Measurements from ENCODE around the gene SNCB. TPM values are rescaled to one million over a fixed set of nuclear protein-coding genes. Genes with fewer than 3 reads are reported as not detected.

Gene SNCB
- total RNA-seq, 1 experiment from 2014 or later: 6.8 TPM

- TF ChIP-seq, protein P1, sequence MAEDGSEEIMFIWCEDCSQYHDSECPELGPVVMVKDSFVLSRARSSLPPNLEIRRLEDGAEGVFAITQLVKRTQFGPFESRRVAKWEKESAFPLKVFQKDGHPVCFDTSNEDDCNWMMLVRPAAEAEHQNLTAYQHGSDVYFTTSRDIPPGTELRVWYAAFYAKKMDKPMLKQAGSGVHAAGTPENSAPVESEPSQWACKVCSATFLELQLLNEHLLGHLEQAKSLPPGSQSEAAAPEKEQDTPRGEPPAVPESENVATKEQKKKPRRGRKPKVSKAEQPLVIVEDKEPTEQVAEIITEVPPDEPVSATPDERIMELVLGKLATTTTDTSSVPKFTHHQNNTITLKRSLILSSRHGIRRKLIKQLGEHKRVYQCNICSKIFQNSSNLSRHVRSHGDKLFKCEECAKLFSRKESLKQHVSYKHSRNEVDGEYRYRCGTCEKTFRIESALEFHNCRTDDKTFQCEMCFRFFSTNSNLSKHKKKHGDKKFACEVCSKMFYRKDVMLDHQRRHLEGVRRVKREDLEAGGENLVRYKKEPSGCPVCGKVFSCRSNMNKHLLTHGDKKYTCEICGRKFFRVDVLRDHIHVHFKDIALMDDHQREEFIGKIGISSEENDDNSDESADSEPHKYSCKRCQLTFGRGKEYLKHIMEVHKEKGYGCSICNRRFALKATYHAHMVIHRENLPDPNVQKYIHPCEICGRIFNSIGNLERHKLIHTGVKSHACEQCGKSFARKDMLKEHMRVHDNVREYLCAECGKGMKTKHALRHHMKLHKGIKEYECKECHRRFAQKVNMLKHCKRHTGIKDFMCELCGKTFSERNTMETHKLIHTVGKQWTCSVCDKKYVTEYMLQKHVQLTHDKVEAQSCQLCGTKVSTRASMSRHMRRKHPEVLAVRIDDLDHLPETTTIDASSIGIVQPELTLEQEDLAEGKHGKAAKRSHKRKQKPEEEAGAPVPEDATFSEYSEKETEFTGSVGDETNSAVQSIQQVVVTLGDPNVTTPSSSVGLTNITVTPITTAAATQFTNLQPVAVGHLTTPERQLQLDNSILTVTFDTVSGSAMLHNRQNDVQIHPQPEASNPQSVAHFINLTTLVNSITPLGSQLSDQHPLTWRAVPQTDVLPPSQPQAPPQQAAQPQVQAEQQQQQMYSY (CRISPR knock-in tag; IDR thresholded peaks at IDR 0.05): no peak
- no peak for TF ChIP-seq ELF4 (CRISPR knock-in tag; IDR thresholded peaks at IDR 0.05; ENCODE audit: low read depth)
- TF ChIP-seq FOXP1 (CRISPR knock-in tag; IDR thresholded peaks at IDR 0.05; ENCODE audit: borderline replicate concordance): no peak
- no peak for TF ChIP-seq ZNF138 (CRISPR knock-in tag; conservative IDR thresholded peaks at IDR 0.05)
- TF ChIP-seq STAT6 (CRISPR knock-in tag; conservative IDR thresholded peaks at IDR 0.05; ENCODE audit: low read depth): no peak
- no peak for TF ChIP-seq NR1H2 (CRISPR knock-in tag; IDR thresholded peaks at IDR 0.05)
- no peak for TF ChIP-seq NR3C1 (CRISPR knock-in tag; conservative IDR thresholded peaks at IDR 0.05; ENCODE audit: low read depth)
- TF ChIP-seq JUN (CRISPR knock-in tag; IDR thresholded peaks at IDR 0.05): no peak
- no peak for TF ChIP-seq SMAD3 (CRISPR knock-in tag; IDR thresholded peaks at IDR 0.05; ENCODE audit: borderline replicate concordance)
Observed at GRCh38 chr5:176633598-176633997, 3.3 kb upstream of the SNCB start (continued).

- TF ChIP-seq ZNF263 (CRISPR knock-in tag; IDR thresholded peaks at IDR 0.05; ENCODE audit: low read depth) (no peak), TEAD1 (CRISPR knock-in tag; IDR thresholded peaks at IDR 0.05) (no peak), SP1 (CRISPR knock-in tag; conservative IDR thresholded peaks at IDR 0.05) (no peak), NFE2L1 (CRISPR knock-in tag; IDR thresholded peaks at IDR 0.05) (no peak), FOXP1 (CRISPR knock-in tag; IDR thresholded peaks at IDR 0.05; ENCODE audit: borderline replicate concordance) (no peak), ZNF121 (CRISPR knock-in tag; IDR thresholded peaks at IDR 0.05) (no peak), FOXK1 (CRISPR knock-in tag; IDR thresholded peaks at IDR 0.05) (no peak), ETV6 (CRISPR knock-in tag; IDR thresholded peaks at IDR 0.05) (no peak)
- TF ChIP-seq, protein P1 (CRISPR knock-in tag; IDR thresholded peaks at IDR 0.05): no peak
- TF ChIP-seq, protein P2, sequence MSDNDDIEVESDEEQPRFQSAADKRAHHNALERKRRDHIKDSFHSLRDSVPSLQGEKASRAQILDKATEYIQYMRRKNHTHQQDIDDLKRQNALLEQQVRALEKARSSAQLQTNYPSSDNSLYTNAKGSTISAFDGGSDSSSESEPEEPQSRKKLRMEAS (CRISPR knock-in tag; IDR thresholded peaks at IDR 0.05): no peak
- TF ChIP-seq, protein P3, sequence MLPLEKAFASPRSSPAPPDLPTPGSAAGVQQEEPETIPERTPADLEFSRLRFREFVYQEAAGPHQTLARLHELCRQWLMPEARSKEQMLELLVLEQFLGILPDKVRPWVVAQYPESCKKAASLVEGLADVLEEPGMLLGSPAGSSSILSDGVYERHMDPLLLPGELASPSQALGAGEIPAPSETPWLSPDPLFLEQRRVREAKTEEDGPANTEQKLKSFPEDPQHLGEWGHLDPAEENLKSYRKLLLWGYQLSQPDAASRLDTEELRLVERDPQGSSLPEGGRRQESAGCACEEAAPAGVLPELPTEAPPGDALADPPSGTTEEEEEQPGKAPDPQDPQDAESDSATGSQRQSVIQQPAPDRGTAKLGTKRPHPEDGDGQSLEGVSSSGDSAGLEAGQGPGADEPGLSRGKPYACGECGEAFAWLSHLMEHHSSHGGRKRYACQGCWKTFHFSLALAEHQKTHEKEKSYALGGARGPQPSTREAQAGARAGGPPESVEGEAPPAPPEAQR (CRISPR knock-in tag; IDR thresholded peaks at IDR 0.05): no peak
- TF ChIP-seq, protein P4, sequence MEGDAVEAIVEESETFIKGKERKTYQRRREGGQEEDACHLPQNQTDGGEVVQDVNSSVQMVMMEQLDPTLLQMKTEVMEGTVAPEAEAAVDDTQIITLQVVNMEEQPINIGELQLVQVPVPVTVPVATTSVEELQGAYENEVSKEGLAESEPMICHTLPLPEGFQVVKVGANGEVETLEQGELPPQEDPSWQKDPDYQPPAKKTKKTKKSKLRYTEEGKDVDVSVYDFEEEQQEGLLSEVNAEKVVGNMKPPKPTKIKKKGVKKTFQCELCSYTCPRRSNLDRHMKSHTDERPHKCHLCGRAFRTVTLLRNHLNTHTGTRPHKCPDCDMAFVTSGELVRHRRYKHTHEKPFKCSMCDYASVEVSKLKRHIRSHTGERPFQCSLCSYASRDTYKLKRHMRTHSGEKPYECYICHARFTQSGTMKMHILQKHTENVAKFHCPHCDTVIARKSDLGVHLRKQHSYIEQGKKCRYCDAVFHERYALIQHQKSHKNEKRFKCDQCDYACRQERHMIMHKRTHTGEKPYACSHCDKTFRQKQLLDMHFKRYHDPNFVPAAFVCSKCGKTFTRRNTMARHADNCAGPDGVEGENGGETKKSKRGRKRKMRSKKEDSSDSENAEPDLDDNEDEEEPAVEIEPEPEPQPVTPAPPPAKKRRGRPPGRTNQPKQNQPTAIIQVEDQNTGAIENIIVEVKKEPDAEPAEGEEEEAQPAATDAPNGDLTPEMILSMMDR (IDR thresholded peaks at IDR 0.05): no peak
- Mint-ChIP-seq H3K27me3 (ENCODE audit: low read depth) (peaks cover 65% of the 10 kb centered on the region), H3K36me3 (no peaks in the 10 kb centered on the region), H3K4me1 (peaks cover 48% of the 10 kb centered on the region), H3K9me3 (peaks cover 7% of the 10 kb centered on the region), H3K27ac (no peak overlapping the region), H3K4me3 (no peak overlapping the region)
- DNase-seq (ENCODE audit: low spot score) (no peak), ATAC-seq (no peak)
- ChIA-PET POLR2A (no interaction called here), CTCF (interaction anchor here (0.6 to 1.3 kb wide), 3 partner anchors 15 to 59 kb away, joined by 3 to 4 read pairs (median 3); partner anchors contain the start of gene TSPAN17)
Observed at GRCh38 chr5:176632745-176633144, 2.4 kb upstream of the SNCB start.
